Frontal cortex (tissue), 4 donors: ENCODE measurements around the gene TBPL2. TPM values are rescaled to one million over a fixed set of nuclear protein-coding genes. Genes with fewer than 3 reads are reported as not detected.
A peak's percentile ranks its signal among the peaks of the same experiment; 100 is the strongest.
"Not testable (repeated sequence)": the region's sequence is repeated elsewhere in the genome, so short reads cannot be mapped to it uniquely, and the experiment has no call there.

Experiments
- DNase-seq, 2 donors: peaks; one replicate each; pipeline ENCODE4 v3.0.0; 2012; ENCODE audit warnings: low spot score in 2 of 2
- FAIRE-seq: peaks from 2 replicates; lab custom pipeline; 2012; peaks lifted over from hg19 to GRCh38; lab: Jason Lieb, UNC
- total RNA-seq: library from RNA; depleted of rRNA; stranded (reverse); fragments of >200 nt; gene quantifications from one replicate; pipeline ENCODE4 v1.2.3, GENCODE V29; 2014
- donor health status: control.
- donor health status: control.
- donor health status: control.

The TBPL2 gene
- total RNA-seq, 1 donor from 2014 or later: not detected

GRCh38 chr14:55411426-55412389 lies 28.7 kb downstream of the TBPL2 start, which contains the start of gene ATG14:
ATG14 (minus strand) TSS chr14:55411830; CDS start chr14:55411822, 8 bp downstream.
- FAIRE-seq (no peak), DNase-seq (peak; percentile 83 to 89)

GRCh38 chr14:55410876-55411275 lies 29.5 kb downstream of the TBPL2 start:
- no peak for FAIRE-seq
- no peak for DNase-seq

- no peak for DNase-seq
- FAIRE-seq: no peak
Observed at GRCh38 chr14:55404173-55404854, 36.1 kb downstream of the TBPL2 start.

DNA sequence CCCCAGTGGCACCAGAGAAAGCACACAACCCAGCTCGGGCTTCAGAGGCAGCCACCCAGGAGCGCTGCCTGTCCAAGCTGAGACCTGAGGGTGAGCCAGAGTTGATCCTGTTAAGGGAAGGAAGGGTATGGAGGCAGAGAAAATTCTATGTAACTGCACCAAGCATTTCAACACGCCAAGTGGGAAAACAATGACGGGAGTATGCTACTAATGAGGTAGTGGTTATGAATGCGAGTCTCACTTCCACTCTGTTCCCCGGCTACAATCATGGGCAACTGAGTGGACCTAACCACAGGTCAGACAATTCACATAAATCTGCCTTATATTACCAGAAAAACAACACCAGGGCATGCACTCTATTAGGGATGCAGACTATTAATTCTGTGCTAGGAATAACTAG lies 38.7 kb downstream of the TBPL2 start:
- FAIRE-seq (no peak), DNase-seq (no peak)

DNA sequence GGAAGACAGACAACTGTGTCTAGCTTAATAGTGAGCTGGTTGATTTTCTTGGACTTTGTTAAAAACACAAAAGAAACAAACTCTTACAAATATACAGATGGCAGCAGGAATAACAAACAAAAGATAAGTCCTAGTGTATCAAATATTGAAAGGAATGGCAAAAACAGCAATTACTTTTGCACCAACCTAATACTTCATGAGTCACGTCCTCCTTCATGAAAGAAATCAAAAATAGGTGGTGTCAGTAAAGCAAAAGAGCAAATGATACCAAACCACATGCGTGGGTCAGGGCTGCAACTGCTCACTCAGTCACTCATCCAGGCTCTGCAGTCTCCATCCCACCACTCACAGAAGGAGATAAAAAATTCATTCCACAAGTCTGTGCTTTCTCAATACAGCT lies 40.6 kb downstream of the TBPL2 start:
- DNase-seq: no peak
- FAIRE-seq: no peak

DNA sequence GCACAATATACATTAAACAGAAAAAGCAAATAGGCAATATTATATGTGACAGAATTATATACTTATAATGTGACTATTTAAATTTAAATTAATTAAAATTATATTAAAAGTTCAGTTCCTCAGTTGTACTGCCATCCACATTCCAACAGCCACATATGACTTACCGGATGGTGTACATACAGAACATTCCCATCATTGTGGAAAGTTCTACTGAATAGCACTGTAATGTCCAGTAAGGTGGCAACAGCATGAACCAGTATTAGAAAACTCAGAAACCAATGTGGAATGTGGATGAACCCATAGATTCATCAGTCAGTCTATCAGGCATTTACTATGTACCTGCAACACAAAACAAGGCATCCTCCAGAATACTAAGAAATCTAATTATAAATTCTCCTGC lies 41.2 kb downstream of the TBPL2 start:
- DNase-seq: no peak
- FAIRE-seq: no peak

- FAIRE-seq (no peak), DNase-seq (no peak)
Observed at GRCh38 chr14:55398679-55399078, 41.7 kb downstream of the TBPL2 start.

DNA sequence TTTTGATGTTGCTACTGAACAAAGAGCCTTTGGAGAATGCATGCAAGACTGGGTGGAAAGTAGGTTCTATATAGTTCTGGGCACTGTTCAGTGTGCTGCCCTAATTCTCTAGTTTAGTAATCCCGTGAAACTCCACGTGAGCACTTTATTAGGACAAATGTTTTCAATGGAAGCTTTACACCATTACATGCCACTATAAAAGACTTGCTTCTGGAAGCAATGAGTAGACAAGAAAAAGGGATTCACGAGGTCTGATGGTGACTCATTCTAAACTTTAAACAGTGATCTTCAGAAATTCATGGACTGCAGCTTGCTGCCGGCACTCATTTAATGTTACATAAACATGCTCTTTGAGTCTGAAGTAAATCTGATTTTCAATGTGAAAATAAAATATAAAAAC lies 51.1 kb downstream of the TBPL2 start:
- no peak for FAIRE-seq

GRCh38 chr14:55388160-55388559 lies 52.3 kb downstream of the TBPL2 start:
- no peak for DNase-seq
- no peak for FAIRE-seq

More for the DNA sequence above, 51.1 kb downstream of the TBPL2 start:
- no peak for DNase-seq

- FAIRE-seq (no peak), DNase-seq (no peak)
Observed at GRCh38 chr14:55387121-55387520, 53.3 kb downstream of the TBPL2 start.

GRCh38 chr14:55386037-55386808 lies 54.2 kb downstream of the TBPL2 start:
- FAIRE-seq: no peak

DNA sequence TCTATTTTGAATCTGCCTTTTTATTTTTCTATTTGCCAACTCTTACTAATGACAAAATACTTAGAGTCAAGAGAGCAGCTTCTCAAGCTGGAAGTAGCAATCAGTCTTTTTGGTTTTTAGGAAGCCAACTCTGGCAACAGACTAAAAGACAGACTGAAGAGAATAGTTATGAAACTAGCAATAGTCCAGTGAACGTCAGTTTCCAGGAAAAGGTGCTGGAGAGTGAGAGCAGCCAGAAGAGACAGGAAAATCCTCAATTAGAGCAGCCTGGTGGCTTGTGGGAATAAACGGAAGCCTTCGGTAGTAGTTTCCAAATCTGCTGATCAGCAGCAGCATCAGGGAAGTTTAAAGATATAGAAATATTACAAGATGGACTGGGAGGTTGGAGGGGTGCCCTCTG lies 55.9 kb downstream of the TBPL2 start:
- FAIRE-seq (no peak), DNase-seq (no peak)

More at GRCh38 chr14:55386037-55386808, 54.2 kb downstream of the TBPL2 start:
- no peak for DNase-seq

GRCh38 chr14:55383541-55384140 lies 56.8 kb downstream of the TBPL2 start:
- FAIRE-seq (no peak), DNase-seq (no peak)

GRCh38 chr14:55383056-55383466 lies 57.4 kb downstream of the TBPL2 start:
- not testable (repeated sequence) for DNase-seq, FAIRE-seq

DNA sequence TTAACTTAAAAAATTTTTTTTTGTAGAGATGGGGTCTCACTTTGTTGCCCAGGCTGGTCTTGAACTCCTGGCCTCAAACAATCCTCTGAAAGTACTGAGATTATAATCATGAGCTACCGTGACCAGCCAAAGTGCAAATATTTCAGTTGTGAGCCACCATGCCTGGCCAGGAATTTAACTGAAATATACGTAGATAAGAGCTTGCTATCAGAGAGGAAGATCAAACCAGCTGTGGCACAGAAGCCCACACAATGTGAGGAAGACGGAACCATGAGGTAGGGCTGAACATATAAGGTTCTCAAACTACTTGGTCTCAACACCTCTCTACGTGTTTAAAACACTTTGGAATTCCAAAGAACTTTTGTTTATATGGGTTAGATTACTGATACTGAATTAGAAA lies 57.9 kb downstream of the TBPL2 start:
- FAIRE-seq (no peak), DNase-seq (no peak)

DNA sequence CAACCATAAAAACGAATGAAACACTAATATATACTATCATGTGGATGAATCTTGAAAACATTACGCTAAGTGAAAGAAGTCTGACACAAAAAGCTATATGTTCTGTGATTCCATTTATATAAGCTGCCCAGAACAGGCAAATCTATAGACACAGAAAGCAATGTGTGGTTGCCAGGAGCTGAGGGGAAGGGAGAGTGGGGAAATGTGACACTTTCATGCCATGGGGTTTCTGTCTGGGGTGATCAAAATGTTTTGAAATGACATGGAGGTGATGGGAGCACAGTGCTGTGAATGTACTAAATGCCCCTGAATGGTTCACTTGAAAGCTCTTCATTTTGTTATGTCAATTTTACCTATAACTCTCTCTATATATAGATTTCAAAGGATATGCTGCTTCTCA lies 58.9 kb downstream of the TBPL2 start:
- DNase-seq (no peak), FAIRE-seq (no peak)

DNA sequence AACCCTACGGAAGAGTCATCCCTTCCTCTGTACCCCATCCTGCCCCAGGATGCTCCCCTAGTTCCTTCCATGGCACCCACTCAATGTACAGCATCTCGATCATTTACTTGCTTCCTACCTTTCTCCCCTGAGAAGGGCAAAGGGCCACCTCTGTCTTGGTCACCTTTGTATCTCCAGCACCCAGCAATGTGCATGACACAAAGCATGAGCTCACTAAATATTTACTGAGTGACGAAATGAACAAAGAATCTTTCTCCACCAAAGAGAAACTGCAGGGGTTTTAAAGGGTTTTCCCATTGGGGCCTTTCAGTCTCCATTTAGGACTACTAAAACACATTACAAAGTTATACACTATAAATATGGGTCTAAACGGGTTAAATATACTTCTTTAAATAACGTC lies 59.4 kb downstream of the TBPL2 start:
- no peak for FAIRE-seq

DNA sequence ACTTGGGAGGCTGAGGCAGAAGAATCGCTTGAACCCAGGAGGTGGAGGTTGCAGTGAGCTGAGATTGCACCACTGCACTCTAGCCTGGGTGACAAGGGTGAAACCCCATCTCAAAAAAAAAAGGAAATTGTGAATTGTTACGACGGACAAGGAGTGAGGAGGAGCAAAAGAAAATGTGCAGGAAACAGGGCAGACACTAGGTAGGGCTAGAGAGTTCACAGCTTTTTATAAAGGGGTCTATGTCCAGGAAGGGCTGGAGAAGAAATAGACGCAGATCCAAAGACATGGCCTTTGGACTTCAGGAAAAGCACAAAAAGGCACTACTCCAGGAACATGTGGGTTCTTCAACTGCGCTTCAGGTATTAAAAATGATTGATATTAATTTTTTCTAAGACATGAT lies 63.2 kb downstream of the TBPL2 start:
- FAIRE-seq (no peak), DNase-seq (no peak)

More for the DNA sequence above, 59.4 kb downstream of the TBPL2 start:
- no peak for DNase-seq

DNA sequence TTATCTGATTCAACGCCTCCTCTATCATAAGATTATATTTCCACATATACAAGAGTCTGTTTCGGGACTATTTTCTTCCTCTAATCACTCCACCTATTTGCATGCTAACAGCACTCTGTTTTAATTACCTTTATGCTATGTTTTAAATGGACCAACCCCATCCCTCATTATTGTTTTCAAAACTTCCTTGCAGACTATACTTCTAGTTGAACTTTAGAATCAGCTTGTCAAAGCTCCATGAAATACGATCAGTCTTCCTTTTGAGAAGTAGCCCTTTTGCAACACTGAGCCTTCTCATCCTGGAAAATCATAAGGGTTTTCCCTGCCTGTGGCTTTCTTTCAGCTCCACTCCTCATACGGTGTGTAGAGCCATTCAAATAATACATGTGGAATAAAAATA lies 65.6 kb downstream of the TBPL2 start:
- DNase-seq (no peak), FAIRE-seq (no peak)
